GM12875 (cell line): ENCODE measurements around the gene IAH1.

Experiments
- H3K4me3 ChIP-seq: one replicate; pipeline ENCODE4 v1.5.1; 2011; ENCODE audit warnings: low read depth, low read length, control low read depth
- TF ChIP-seq, protein P1 (sequence below): IDR thresholded peaks from 2 replicates; pipeline ENCODE4 v1.5.1; 2011; ENCODE audit warnings: low read depth, mild to moderate bottlenecking, control low read depth, inconsistent platforms, low read length, moderate library complexity, borderline replicate concordance; ENCODE audit not compliant: insufficient read depth

IAH1 gene

DNA sequence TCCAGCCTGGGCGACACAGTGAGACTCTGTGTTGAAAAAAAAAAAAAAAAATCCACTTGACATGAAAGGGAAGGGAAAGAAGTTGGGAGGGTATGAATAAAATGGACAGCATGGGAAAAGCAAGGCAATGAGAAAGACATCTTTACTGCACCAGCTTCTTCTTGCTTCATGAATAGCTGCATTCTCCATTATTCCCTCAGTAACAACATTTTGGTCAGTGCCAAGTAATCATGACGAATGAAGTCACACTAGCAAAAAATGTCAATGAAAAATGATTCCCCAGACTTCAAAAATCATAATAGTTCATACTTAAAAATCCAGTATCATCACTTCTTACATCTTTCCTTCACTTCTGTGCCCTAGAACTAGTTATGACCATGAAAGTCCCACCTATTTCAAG, 50.9 kb downstream of the IAH1 start:
- TF ChIP-seq, protein P1, sequence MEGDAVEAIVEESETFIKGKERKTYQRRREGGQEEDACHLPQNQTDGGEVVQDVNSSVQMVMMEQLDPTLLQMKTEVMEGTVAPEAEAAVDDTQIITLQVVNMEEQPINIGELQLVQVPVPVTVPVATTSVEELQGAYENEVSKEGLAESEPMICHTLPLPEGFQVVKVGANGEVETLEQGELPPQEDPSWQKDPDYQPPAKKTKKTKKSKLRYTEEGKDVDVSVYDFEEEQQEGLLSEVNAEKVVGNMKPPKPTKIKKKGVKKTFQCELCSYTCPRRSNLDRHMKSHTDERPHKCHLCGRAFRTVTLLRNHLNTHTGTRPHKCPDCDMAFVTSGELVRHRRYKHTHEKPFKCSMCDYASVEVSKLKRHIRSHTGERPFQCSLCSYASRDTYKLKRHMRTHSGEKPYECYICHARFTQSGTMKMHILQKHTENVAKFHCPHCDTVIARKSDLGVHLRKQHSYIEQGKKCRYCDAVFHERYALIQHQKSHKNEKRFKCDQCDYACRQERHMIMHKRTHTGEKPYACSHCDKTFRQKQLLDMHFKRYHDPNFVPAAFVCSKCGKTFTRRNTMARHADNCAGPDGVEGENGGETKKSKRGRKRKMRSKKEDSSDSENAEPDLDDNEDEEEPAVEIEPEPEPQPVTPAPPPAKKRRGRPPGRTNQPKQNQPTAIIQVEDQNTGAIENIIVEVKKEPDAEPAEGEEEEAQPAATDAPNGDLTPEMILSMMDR: no peak

DNA sequence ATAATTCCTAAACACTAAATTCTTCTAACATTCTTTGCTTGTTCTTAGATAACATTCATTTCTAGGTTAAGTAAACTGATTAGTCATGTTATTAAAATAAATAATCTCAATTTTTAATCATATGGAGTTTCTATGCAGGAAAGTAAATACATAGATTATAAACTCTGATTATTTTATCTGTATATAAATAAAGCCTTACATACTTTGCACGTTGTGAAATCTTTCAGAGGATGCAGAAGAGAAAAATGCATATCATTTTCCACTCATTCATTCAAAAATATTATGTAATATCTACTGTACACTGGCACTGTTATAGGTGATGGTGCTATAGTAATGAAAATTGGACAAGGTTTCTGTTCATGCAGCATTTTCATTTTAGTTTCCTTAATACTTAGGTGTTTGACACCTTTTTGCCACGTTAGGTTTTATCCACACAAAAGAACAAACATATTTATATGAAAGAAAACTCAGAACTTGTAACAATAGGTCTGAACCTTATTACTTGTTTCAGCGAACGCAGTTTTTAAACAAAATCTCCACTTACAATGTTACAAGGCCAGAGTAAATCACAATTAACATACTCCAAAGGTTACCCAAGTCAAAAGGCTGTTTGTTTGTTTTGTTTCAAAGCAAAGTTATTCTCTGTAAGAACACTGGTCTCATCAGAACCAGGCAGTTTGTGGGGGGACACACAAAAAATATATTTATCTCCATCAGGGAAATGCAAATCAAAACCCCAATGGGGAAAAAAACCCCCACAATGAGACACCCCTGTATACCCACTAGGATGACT, 53.8 kb downstream of the IAH1 start:
- TF ChIP-seq, protein P1: no peak
- H3K4me3 ChIP-seq: no peak overlapping the region

More for the DNA sequence above, 50.9 kb downstream of the IAH1 start:
- no peak overlapping the region for H3K4me3 ChIP-seq

DNA sequence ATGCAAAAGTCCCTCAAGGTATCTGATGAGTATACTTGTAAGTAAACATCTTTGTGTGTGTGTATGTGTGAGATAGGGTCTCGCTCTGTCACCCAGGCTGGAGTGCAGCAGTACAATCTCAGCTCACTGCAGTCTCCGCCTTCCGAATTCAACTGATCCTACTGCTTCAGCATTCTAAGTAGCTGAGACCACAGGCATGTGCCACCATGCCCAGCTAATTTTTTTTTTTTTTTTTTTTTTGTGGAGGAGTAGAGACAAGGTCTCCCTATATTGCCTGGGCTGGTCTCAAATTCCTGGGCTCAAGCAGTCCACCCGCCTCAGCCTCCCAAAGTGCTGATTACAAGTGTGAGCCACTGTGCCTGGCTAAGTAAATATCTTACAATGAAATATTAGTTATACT, 58.1 kb downstream of the IAH1 start:
- TF ChIP-seq, protein P1: no peak
- no peak overlapping the region for H3K4me3 ChIP-seq

DNA sequence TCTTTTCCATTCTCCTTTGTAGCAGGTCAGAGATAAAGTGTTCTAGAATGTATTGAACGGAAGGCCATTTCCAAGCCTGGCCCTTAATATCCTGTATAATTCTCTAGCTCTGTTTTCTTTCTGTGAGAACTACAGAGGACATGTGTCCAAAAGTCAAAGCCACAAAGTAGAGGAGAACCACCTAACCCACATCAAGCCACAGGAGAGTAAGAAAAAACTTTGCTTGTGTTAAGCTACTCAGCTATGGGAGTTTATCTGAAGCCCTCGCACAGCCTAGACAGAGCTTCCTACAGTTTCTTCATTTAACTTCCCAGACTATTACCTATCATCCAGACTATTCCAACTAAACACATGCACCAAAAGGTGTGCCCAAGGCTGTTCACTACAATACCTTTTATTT, 59.3 kb downstream of the IAH1 start:
- TF ChIP-seq, protein P1: no peak
- no peak overlapping the region for H3K4me3 ChIP-seq

DNA sequence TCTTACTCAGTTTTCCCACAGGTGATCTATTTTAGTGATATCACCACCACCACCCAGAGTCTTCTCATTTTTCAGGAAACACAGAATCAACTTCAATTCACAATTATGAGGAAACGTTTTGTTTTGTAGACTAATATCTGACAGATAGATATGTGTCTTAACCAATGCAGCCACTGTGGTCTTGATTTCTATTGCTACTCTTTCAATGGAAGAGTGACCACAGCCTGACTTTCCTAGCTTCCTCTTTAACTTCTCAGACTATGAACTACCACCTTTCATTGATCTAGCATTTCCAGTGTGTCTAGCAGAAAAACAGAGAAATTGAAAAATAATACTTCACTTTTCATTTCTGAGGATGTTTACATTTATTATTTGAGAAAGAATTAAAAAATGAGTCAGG, 60.8 kb downstream of the IAH1 start:
- H3K4me3 ChIP-seq: no peak overlapping the region
- TF ChIP-seq, protein P1: no peak

DNA sequence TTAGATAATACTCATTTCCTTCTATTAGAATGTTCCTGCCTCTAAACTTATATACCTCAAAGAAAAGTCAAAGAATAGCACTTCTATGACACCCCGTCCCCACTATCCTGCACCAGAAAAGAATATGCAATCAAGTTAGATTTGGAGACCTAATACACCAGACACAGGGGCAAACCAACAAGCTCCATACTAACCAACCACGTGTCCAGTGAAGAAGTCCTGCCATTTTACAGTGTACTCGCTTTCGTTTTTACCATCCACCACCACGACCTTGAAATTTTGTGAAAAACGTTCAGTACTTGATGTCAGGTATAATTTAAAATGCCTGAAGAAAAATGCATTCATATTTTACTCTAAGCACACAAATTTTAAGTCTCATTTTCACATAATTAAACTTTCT, 62.2 kb downstream of the IAH1 start:
- no peak overlapping the region for H3K4me3 ChIP-seq
- TF ChIP-seq, protein P1: no peak

DNA sequence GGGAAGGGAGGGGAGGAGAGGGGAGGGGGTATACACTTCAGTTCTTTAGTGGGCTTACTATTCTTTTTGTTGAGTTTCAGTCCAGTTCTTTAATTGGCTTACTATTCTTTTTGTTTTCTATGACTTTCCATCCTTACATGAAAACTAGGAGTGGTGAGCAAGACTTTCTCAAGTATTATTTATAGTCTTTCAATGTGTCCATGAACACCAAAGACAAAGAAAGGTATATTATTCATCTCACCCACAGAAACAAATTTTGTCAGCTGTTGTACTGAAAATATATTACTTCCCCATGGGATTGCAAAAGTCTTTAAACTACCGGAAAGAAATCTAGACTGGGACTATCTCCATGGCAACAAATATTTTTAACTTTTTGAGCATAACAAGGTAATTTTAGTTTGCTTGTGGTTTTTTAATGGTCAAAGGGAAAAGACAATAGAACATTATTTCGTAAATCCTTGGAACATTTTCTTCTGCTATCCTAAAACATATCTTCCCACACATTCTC, 63.7 kb downstream of the IAH1 start:
- no peak overlapping the region for H3K4me3 ChIP-seq
- TF ChIP-seq, protein P1: no peak
